Stimulated activated CD8-positive, alpha-beta memory T cell treated with anti-CD3 and anti-CD28 coated beads, Interleukin-12 subunit alpha, Interleukin-12 subunit beta, amount 100 ng/mL, for 1 hour (primary cell): ENCODE results near the gene OPRM1.
"Not testable (repeated sequence)": the region's sequence is repeated elsewhere in the genome, so short reads cannot be mapped to it uniquely, and the experiment has no call there.

Experiments
- DNase-seq: peaks from one replicate; pipeline ENCODE4 v3.0.0-alpha.2; 2020; ENCODE audit warnings: low read depth

Gene OPRM1

DNA sequence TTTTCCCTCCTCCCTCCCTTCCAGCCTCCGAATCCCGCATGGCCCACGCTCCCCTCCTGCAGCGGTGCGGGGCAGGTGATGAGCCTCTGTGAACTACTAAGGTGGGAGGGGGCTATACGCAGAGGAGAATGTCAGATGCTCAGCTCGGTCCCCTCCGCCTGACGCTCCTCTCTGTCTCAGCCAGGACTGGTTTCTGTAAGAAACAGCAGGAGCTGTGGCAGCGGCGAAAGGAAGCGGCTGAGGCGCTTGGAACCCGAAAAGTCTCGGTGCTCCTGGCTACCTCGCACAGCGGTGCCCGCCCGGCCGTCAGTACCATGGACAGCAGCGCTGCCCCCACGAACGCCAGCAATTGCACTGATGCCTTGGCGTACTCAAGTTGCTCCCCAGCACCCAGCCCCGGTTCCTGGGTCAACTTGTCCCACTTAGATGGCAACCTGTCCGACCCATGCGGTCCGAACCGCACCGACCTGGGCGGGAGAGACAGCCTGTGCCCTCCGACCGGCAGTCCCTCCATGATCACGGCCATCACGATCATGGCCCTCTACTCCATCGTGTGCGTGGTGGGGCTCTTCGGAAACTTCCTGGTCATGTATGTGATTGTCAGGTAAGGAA, at the start of gene OPRM1:
TSS of gene OPRM1 (plus strand) at position 10 of the 612 bp plus-strand sequence. CDS start at position 315, 305 bp downstream.
- no peak for DNase-seq

DNA sequence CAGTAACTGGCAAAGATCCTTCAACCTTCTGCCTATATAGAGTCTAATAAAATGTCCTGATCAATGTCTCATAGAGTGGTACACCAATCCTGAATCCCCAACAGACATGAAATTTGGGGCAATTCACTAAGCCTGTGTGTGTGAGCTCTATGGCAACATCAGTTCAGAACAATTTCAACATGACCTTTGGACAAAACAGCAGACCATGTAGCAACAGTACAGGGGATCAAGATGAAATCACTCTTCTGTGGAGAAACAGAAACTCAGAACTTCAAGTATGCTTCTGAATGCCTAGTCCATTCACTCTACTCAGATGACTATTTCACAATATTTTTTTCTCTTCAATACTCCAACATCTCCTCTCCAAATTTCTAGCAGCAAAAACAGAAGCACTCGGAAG, 49.1 kb upstream of the OPRM1 start:
- no peak for DNase-seq

DNA sequence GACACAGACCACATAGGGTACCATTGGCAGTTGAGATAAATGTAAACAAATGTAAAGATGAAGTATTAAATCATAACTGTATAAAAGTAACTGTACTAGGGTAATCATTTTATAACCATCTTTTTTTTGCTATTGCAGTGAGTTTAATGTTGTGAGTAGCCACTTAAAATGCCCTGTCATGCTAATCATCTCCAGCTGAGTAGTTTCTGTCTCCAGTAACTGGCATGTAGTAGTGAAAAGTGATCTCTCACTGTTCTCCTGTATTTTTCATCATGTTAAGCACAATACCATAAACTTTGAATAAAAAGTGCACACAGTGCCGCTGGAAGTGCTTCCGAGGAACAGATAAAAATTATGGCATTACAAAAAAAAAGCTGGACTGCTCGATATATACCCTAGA, 45.0 kb upstream of the OPRM1 start:
- DNase-seq: no peak

DNA sequence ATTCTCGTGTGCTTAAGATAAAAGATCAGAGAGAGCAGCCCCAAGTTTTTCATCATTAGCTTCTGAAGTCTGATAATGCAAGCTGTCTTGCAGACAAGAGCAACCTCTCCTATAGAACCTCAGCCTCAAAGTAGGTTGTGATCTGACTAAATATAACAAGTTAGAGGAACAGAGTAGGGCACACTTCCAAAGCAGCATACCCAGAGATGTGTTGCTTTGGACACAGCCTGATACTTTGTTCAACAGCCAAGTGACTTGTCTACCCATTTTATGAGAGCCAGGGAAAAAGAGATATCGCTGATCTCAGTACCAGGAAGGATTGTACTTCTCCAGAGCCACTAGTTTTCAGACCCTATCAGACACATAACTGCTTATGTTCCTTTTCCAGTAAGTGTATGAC, 44.2 kb upstream of the OPRM1 start:
- no peak for DNase-seq

DNA sequence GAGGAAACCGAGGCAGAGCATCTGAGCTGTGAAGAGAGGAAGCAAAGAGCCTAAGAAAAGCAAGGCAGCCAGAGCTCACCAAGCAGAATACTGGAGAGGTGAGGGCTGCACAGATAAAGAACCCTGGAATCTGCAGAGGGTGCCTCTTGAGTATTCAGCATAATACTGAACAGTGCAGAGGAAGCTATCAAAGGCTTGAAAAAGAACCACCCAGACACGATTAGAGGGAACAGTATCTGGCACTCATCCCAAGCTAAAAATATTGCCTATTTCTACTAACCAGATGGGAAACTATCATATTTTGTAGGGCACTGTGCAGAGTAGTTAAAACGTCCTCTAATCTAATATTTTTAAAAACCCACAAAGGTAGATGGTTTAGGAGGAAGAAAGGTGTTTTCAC, 41.8 kb upstream of the OPRM1 start:
- DNase-seq: no peak

DNA sequence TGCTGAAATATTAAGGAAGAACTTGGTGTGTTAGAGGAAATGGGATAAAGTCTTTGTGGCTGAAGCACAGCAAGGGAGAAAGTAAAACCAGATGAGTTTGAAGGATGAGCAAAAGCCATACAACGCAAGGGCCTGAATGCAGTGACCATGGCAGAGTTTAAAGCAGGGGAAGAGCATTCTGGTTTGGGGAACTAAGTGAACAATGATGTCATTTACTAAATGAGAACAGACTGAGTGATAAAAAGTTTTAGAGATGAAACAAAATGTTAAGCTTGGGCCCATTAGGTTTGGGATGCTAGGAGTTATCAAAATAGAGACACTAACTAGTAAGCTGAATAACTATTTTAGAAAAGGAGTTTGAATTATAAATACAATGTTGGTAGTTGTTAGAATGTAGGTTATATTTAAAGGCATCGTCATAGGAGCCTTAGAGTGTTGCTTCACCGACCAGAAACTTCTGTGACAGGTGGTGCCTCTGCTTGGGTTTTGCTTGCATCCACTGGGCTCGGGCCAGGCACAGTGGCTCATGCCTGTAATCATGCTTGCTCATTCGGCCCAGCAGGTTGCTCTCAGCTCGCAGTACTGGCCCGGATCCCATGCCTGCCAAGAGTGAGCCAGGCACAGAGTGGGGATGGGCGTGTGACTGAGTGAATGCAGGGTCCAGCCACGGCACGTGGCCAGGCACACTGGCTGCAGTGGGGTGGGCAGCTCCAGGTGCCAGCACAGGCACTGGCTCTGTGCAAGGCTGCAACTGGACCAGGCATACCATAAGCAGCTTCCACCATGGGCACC, 37.4 kb upstream of the OPRM1 start:
- no peak for DNase-seq

DNA sequence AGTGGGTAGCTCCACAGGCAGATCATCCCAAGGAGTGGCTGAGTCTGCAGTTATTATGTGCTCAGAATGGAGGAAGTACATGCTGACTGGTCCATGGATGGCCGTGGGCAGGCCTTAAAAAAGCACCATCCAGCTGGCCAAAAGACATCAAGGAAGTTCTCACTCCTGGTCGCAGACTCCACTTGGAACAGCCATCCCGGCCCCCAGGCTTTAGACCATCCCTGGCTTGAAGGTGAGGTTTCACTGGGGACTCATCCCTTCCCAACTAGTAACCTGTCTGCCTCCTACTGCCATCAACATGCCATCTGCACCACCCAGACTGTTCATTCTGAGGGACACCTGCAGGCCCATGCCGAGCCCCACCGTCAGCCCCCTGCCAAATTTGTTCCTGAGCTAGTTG, 36.1 kb upstream of the OPRM1 start:
- no peak for DNase-seq

DNA sequence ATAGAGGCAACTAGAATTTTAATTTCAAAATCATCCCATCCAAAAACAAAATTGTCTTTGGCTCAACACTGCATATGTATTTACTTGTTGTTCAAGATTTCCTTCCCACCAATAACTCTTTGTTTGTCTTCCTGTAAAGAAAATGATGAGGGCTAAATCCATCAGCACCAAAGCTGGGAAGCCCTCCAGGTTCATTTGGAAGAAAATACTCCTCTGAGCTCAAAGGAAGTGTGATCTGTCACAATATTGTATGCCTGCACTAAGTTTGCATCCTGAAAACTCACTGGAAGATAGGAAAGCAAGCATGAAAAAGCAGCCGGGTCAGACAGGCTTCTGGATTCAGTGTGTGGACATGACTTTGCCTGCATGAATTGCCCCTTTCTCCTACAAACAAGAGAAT, 28.7 kb upstream of the OPRM1 start:
- no peak for DNase-seq

DNA sequence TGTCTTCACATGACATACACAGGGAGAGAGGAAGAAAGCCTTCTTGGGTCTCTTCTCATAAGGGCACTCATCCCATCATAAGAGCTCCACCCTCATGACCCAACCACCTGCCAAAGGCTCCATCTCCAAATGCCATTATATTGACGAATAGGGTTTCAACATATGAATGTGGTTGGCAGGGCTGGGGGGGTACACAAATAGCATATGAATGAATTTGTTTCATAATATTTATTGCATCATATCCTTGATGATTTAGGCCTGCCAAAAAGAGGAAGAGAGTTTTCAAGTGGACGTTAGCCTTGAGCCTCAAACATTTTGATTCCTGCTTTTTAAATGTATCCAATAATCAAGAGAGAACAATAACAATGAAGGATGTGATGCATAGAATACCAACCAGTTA, 26.2 kb upstream of the OPRM1 start:
- no peak for DNase-seq

DNA sequence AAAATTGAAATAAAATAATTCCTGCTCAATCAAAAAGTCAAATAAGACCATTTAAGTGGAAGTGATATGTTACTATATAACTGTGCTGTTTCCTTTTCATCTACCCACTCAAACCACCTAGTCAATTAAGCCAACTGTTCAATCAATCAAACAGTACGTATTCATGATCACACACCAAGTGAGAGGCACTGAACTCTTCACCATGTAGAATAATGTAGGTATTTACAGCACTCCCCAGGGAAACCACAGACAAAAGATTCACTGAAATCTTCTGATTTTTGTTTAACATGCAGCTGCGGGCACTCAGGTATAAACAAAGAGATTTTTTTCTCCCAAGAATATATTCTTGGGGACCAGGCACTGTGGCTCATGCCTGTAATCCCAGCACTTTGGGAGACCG, 21.3 kb upstream of the OPRM1 start:
- DNase-seq: no peak

DNA sequence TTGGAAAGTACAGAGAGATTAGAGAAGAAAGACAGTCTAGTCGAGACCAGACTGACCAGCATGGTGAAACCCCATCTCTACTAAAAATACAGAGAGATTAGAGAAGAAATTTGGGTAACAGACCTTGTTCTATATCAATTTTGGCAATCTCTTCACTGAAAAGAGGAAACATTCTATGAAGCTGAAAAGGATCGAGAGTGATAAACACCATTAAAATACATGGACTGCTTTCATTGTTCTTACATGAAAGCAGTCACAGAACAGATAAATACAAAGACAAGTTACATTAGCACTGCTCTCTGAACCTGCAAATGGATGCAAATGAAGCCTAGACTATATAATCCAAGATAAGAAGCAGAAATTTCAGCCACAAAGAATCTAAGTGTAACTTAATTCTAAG, 8.4 kb upstream of the OPRM1 start:
- DNase-seq: no peak

DNA sequence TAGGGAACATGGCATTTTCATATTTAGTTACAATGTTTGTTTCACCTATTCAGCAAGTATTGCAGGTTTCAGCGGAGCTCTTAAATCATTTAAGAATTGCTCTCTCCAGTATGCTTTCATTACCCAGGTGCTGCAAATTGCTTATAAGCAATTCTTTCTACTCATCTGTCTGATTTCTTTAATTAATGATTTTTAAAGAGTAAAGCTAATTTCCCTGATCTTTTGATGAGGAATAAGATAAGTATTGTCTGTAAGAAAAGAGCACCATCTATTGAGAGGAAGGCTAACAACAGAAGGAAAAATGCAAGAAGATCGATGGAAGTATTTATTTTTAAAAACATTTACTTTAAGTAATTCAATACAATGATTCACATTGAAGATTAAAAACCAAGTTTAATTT, 2.0 kb downstream of the OPRM1 start:
- DNase-seq: no peak

DNA sequence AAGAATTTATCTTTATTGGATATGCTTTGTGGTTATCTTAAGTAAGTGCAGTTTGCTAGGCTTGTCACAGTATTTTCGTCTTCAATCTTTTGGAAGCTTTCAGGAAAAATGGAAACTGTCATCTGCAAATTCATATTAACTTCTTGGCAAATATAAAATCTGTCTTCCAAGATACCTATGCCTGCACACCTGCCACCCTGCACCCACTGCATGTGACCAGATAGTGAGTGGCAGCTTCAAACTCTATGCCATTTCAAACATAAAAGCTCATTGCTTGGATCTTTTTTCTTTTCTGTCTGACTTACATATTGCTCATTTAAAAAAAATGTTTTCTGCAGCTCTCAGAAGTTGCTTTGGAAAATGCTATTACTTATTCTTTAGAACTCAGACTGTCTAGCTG, 14.1 kb downstream of the OPRM1 start:
- DNase-seq: no peak

DNA sequence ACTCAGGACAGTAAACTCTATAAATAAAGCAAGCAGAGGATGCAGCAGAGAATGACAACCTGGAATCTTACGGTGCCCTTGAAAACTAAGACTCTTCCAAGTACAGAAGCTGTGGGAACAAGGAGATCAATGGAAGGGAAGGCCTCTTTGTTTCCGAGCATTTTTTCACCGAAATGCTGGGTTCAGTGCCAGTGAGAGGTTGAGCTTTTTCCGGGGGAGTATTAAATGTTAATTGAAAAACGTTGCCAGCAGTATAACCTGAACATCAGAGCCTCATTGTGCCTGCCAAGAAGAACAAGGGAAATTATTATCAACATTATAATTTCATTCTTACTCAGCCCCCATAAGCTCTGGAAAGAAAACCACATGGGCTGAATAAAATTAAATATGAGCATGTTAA, 17.5 kb downstream of the OPRM1 start:
- DNase-seq: no peak

DNA sequence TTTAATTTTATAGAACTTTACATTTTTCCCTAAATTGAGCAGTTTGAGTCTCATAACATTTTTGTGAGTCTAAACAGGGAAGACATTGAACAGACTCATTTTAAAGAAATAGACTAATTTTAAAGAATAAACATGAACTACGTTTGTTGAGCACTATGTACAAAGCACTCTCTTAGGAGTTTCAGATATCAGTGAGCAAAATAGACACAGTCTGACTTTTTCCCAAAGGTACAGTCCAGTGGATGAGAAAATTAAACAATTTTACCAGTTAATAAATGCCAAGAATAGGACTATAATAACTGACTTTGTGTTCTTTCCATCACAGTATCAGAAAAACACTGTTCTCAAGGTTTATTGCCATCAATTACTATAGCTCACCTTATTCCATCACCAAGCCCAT, 18.1 kb downstream of the OPRM1 start:
- DNase-seq: no peak

DNA sequence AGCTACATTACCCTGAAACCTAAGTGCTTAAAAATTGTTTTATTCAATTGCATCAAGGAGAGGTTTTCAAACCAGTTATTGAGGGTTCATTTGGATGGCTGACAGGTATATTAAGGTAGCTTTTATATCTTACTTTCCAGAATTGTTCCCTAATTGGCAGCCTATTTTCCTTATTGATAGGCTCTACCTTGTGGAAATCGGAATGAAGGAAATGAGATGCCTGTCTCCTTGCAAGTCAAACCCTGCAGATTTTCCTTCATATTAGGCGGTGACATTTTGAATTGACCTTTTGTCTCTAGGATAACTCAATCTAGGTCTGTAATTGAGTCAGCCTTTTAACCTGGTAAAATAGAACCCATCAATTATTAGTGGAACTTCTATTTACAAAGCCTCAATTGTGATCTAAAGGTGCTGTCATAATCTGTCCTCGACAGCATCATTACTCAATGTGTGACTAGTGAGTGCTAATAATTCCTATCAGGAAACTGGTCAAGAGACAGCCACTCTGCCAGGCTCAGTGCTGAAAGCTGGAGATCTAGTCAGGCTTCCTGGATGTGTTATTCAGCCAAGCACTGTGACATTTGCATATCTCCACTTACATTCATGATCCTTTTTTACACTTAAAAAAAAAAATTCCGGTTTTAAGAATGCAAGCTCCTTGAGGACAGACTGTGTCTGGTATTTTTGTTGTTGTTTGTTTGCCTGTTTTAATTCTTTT, 20.1 kb downstream of the OPRM1 start:
- no peak for DNase-seq

DNA sequence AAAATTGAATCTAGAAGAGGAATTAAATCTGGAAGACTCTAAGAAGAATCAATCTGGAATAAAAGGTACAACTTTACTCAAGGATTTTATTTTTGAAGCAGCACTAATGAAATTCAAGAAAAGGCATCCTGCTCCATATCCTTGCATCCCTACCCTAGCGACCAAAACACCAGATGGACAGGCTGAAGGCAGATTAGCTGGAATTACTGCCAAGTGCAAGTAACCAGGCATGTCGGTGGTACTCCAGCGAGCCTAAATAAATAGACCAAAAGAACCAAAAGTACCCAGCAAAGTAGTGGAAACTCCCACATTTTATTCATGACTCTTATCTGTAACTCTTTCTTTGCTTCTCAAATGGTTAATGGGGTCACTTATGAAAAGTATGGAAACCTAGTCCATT, 21.0 kb downstream of the OPRM1 start:
- no peak for DNase-seq

DNA sequence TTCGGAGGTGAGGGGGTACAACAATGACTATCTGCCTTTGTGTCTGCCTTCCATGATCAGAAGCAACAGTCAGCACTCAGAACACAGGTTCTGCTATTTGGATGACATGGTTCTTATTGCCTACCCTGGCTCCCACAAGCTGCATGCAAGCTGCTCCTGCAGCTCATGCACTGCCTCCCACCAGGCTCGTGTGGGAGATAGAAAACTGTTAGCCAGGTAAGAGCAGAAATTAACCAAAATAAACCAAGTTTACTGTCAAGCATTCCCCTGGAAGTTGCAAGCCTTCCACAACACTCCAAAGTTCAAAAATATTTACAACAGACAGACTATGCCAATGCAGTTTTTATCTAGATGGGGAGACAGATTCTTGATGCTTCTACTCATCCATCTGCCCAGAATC, 31.0 kb downstream of the OPRM1 start:
- DNase-seq: no peak

DNA sequence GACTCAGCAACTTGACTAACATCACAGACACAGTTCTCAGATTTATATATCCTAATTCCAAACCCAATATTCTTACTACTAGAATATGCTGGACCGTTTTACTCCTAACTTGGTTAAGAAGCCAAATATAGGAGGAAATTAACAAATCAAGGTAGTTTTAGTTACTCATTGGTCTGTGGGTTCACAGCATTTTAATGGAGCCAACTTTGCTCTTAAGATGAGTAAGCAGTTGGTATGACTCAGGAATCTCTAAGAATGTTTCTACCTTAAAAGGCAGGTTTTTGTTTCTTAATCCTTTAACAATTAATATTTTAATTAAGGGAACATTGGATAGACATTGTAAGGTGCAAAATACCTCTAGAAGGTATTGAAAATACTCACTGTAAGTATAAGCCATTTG, 31.6 kb downstream of the OPRM1 start:
- no peak for DNase-seq

DNA sequence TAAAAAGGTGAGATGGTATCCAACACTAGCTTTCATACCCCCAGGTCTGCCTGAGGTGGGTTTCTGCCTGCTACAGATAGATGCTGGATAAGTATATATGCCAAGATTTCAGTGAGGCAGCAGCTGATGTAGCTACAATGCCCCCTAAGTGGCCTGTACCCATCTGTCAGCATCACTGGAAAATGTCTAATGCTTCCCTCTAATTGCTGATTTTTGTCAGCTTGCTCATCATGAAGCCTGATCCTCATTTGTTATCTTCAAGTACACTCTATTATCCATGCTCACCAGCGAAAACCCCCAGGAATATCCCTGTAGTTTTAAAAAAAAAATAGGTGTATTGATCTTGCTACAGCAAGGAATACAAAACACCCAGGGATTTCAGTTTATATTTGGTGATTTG, 32.2 kb downstream of the OPRM1 start:
- DNase-seq: no peak

DNA sequence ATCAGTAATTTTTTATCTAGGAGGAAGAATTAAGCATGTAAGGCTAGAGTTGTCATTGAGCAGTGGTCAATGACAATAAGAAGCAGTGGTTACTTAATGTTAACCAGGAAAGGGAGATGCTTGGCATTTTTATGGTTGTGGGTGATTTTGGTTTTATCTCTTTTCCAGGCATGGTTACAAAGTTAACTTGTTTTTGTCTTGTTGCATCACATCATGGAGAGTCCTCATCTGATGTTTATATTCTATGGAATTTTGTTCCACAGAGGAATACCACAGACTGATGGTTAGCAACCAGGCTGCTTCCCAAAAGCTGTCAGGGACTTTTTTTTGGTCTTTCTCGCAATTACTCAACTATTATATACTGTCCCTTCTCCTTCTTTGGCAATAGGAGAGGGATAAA, 32.7 kb downstream of the OPRM1 start:
- no peak for DNase-seq

DNA sequence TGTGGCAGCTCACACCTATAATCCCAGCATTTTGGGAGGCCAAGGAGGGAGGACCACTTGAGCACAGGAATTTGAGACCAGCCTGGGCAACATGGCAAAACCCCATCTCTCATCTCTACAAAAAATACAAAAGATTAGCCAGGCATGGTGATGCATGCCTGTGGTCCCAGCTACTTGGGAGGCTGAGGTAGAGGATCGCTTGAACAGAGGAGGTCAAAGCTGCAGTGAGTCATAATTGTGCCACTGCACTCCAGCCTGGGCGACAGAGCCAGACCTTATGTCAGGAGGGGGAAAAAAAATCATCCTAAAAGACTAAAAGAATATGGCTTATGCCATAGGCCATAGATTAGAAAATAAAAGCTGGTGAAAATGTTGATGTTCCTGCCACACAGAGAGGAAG, 39.6 kb downstream of the OPRM1 start:
- not testable (repeated sequence) for DNase-seq

DNA sequence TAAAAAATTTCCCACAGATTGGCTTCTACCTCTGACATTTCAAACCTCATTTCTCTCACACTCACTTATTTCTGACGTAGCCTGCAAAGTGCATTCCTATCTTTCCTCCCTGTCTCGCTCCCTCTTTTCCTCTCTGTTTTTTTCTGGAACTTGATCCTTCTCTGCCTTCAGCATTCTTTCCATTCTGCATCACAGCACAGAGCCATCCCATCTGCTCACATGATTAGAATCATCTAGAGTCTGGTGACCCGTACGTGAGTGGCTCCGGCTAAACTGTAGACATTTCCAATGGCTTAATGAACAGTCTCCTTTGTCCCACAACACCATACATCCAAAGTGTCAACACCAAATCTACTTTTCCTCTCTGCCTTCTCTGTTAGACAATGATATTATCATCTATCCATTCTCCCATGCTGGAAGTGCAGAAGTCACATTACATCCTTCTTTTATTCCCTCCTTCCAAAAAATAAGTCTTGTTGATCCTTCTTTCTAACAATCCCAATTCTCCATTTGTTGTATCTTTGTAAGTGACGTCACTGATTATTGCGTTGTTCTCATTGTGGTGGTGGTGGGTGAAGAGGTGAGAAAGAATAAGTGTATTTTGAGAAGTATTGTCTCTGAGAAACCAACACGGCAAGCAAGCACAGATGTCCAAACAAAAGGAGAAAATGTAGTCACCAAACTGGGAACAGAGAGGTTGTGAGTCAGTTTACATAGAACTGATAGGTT, 41.6 kb downstream of the OPRM1 start:
- DNase-seq: no peak
